22Rv1 (cell line): ENCODE results near the gene SV2C.

ENCODE experiments used
- ZFX ChIP-seq: fragments of 450-650 bp; IDR thresholded peaks from 2 replicates; pipeline ENCODE4 v1.6.1; 2017; ENCODE audit warnings: antibody characterized with exemption, borderline replicate concordance
- TF ChIP-seq, protein P1 (sequence below): fragments of 450-650 bp; IDR thresholded peaks from 2 replicates; pipeline ENCODE4 v1.5.1; 2017; ENCODE audit warnings: mild to moderate bottlenecking

DNA sequence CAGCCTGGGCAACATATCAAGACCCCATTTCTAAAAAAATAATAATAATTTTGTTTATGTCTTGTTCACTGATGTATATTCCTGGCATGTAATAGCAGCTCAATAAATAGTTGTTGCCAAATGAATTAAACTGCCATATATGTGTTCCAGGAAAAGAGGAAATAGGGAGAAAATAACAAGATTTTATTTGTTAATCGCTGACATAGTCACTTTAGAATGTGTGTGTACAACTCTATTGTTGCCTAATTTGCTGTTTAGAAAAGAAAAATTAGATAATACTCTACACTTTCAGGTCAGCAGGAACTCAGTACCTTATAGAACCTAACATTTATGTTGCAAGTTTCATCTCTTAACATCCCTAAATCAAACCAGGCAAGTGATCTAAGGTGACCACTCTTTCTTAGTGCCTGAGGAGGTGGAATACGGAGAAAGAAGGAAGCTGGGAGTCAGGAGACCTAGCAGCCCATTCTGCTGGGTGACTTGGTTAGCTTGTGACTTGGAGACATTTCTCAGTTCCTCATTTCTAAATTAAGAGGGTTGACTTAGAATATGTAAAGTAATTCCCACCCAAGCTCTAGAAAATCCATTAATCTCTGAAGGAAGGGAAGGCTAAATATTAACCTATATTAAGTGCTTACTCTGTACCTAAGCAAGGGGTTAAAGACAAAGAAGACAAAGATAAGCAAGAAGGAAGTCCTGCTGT lies 209.6 kb downstream of the SV2C start:
- TF ChIP-seq, protein P1, sequence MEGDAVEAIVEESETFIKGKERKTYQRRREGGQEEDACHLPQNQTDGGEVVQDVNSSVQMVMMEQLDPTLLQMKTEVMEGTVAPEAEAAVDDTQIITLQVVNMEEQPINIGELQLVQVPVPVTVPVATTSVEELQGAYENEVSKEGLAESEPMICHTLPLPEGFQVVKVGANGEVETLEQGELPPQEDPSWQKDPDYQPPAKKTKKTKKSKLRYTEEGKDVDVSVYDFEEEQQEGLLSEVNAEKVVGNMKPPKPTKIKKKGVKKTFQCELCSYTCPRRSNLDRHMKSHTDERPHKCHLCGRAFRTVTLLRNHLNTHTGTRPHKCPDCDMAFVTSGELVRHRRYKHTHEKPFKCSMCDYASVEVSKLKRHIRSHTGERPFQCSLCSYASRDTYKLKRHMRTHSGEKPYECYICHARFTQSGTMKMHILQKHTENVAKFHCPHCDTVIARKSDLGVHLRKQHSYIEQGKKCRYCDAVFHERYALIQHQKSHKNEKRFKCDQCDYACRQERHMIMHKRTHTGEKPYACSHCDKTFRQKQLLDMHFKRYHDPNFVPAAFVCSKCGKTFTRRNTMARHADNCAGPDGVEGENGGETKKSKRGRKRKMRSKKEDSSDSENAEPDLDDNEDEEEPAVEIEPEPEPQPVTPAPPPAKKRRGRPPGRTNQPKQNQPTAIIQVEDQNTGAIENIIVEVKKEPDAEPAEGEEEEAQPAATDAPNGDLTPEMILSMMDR = no peak
- no peak for TF ChIP-seq ZFX
